HG03520 (cell line): ENCODE data around the gene TIPARP.
"Not testable (repeated sequence)": the region's sequence is repeated elsewhere in the genome, so short reads cannot be mapped to it uniquely, and the experiment has no call there.

Experiments used
- ATAC-seq: cut with Tn5 transposase; IDR thresholded peaks from one replicate; pipeline ENCODE4 v1.9.1; 2021; ENCODE audit warnings: mild to moderate bottlenecking, moderate library complexity; ENCODE audit not compliant: unreplicated experiment

Gene TIPARP

DNA sequence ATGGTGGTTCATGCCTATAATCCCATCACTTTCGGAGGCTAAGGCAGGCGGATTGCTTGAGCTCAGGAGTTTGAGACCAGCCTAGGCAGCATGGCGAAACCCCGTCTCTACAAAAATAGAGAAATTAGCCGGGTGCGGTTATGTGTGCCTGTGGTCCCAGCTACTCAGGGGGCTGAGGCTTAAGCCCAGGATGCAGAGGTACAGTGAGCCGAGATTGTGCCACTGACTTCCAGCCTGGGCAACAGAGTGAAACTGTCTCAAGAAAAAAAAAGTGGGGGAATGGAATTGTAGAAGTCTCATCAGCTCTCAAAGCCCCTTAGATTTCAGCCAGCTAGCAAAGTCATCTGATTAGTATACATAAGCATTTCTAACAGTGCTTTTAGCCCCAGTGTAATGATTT is 33.2 kb downstream of the TIPARP start:
- no peak for ATAC-seq

DNA sequence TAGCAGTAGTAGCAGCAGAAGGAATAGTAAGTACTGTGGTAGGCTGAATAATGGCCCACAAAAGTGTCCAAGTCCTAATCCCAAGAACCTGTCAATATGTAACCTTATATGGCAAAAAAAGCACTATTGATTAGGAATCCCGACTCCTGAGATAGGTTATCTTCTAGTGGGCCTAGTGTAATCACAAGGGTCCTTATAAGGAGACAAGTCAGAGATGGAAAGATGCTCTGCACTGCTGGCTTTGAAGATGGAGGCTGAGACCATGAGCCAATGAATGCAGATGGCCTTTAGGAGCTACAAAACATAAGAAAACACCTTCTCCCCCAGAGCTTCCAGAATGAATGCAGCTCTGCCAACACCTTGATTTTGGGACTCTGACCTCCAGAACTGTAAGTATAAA is 36.0 kb downstream of the TIPARP start:
- ATAC-seq: no peak

DNA sequence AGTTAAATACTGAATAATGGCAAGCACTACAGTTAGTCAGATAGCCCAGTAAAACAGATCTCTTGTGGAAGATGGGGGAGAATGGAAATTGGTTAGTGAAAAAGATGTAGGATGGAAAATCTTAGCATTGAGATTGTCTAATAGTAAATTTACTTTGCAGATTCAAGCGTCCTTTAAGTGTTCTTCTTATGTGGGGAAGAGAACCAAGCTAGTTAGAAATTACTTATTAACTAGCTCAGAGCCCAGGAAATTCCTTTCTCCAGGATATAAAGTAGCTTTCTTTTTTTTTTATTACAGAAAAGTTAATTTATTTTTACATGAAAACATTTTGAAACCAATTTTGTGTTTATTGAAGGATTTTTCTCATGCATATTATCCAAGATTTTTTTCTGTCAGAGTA is 36.7 kb downstream of the TIPARP start:
- no peak for ATAC-seq

DNA sequence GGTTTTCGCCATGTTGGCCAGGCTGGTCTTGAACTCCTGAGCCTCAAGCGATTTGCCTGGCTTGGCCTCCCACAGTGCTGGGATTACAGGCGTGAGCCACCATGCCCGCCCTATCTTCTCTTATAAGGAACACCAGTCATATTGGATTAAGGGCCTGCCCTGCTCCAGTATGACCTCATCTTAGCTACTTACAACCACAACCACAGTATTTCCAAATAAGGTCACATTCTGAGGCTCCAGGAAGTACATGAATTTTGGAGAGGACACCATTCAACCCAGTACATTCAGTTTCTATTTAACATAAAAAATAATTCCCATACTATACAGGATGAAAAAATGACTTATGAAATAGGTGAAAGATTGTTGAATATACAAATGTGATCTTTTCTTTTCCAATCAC is 37.6 kb downstream of the TIPARP start:
- peak; percentile 80 for ATAC-seq

DNA sequence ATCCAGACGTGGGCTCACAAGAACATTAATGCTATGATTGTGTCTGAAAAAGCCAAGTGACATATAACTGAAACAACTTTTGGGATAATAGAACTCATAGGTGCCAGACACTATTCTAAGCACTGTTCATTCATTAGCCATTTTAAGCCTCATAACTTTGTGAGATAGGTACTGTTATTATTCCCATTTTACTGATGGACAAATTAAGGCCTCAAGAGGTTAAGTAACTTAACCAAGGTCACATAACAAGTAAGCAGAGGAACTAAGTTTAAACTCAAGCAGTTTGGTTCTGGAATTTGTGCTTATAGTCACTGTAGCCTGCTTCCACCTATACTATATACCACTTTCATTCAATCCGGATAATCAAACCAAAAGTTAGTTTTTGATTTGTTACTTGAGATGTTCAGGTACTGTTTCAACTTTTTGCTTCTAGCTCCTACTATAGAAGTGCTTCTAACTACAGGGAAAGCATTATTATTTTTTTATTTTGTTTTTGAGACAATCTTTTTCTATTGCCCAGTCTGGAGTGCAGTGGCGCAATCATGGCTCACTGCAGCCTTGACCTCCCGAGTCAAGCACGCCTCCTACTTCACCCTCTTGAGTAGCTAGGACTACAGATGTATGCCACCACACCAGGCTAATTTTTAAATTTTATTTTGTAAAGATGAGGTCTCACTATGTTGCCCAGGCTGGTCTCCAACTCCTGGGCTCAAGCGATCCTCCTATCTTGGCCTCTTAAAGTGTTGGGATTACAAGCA is 41.9 kb downstream of the TIPARP start:
- ATAC-seq: no peak

DNA sequence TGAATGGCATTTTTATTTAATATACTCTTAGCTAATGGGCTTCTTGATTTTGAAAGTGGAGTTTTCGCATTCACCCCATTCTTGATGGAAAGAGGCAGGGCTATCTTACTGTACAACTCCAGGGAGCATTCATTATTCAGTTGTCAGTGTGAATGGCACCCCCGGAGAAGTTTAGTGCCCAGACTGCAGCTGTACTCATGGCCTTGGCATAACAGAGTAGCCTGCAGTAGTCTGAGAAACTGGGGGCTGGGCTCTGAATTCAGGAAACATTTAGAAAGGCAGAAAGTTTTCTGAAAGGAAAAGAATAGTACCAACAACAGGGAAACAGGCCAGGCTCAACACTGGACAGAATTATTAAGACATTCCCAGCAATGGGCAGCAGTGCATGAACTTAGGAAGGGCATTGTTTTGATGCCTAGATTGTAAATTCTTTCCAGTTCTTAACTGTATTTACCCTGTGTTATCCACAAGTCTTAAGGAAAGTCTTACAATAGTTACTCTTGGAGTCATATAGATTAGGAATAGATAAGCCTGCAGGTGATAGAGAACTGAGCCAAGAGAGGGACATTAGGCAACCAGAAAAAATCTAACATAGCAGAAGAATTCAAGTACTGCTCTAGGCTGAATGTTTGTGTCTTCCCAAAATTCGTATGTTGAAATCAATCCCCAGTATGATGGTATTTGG is 44.4 kb downstream of the TIPARP start:
- no peak for ATAC-seq

DNA sequence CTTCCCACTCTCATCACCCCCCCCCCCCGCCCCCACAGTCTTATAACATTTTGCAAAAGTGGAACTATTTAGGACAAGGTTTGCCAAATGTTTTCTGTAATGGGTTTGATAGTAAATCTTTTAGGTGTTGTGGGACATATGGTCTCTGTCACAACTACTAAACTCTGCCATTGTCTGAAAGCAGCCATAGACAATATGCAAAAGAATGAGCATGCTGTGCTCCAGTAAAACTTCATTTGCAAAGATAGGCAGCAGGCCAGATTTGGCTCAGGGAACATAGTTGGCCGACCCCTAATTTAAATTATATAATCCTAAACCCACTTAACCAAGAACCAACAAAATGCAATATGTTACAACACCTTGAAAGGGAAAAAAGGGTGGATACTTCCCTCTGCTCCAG is 46.4 kb downstream of the TIPARP start:
- no peak for ATAC-seq

DNA sequence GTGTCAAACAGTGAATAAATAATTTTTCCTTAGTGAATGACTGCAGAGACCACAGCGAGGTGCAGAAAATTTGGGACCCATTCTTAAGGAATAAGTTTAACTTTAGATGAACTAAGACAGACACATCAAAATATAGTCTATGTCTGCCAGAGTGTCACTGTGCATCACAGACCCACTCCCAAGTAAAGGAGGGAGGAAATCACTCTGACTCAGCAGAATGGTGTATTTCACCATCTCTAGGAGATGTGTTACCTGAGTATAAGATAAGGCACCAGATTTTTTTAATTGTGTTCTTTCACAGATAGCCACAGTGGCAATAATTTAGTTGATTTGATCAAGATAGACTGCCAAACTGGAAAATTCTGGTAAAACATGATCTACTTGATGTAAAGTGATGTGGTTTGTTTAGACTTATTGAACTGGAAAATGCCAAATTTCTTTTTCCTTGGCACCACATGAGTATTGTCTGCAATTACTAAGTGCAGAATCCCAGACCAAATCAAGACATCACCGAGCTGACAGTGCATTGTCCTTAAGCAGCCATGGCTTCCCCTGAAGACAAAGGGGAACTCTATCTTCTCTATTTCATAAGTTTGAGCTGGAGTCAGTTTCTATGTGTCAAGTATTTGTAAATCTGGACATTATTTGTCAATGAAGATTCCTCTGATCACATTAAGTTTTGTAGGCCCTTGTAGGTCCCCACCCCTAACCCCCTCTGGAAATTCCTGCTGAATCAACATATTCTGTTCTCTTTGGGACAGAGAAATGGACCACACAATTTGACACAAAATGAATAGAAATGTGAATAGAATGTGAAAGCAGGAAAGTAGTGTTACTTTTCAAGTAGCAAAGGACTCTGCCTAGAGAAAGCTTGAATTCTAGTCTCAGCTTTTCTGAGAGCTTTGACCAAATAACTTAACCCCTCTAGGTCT is 47.6 kb downstream of the TIPARP start:
- no peak for ATAC-seq

DNA sequence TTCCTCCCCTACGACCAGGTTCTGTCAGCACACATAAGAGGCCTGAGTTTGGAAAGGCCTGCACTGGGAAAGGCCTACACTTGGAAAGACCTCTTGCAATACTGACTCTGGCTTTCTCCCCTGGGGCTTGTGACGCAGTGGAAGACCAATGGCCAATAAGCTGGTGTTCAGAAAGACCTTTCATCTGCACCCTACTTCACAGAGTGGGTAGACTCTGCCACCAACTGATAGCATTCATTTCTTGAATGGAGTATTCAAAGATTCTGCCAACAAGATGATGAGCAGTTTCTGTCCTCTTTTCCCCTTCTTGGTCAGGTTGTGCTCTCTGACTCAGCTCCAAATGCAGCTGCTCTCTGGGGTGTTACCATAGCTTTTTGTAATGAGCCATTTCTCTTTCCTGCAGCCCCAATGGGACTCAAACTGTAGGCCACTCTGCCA is 48.8 kb downstream of the TIPARP start:
- no peak for ATAC-seq

DNA sequence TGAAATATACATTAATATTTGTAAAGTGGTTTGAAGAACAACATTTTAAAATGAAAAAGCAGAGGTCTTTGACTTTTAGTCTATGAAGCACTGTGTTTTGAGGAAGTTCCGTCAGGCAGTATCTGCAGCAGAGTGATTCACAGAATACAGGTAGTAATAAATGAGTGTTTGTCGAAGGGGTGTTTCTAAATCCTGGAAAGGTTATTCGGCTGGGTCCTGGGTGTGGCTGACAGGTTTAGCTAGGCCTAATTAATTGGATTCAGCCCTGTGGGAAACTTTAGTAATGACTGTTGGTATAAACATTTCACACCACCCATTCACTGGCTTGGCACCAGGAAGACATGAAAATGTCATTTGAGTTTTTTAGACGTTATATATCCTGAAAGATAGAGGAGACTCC is 51.3 kb downstream of the TIPARP start:
- no peak for ATAC-seq

DNA sequence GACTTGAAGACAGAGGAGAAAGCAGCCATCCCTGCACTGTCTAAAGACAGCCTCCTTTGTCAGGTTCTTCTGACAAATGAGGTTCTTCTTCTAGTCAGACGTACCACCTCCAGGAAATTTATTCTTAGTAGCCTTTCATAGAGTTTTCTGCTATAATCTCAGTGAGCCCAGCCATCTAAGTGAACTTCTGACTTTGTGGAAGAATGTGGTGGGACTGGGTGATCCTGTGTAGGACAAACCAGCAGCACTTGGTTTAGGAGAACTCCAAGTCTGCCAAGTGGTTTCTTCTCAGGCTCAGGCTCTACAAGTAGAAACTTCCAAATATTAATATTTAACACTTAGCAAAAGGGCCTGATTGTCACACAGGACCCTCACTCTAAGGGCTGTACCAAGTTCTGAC is 52.1 kb downstream of the TIPARP start:
- ATAC-seq: no peak

DNA sequence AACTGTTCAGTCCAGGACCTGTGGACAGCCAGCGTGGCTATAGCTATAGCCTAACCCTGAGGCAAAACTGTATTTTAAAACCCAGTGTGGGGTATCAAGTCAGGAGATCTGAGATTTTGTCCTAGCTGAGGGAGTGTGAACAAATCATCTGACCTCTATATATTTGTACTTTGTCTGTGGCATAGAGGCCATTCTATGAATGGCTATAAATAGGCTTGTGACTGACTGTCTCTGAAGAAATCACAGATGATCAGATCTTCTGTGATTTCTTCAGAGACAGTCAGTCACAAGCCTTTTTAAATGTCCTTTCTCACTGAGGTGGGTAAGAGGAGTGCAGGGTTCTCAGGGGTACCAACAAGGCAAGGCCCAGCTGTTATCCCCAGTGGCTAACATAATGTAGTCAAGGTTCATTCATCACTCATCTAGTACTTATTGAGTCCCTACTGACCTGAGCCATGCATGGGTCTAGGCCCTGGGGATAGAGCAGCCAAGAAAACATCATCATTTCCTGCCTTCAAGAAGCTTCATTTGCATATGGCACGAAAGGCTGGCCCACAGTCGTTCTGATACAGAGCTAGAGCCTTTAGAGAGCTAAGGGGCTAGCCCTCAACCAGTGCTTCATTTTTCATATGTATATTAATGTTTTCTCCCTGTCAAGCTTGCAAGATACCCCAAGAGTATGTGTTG is 53.3 kb downstream of the TIPARP start:
- peak; percentile 92 for ATAC-seq

DNA sequence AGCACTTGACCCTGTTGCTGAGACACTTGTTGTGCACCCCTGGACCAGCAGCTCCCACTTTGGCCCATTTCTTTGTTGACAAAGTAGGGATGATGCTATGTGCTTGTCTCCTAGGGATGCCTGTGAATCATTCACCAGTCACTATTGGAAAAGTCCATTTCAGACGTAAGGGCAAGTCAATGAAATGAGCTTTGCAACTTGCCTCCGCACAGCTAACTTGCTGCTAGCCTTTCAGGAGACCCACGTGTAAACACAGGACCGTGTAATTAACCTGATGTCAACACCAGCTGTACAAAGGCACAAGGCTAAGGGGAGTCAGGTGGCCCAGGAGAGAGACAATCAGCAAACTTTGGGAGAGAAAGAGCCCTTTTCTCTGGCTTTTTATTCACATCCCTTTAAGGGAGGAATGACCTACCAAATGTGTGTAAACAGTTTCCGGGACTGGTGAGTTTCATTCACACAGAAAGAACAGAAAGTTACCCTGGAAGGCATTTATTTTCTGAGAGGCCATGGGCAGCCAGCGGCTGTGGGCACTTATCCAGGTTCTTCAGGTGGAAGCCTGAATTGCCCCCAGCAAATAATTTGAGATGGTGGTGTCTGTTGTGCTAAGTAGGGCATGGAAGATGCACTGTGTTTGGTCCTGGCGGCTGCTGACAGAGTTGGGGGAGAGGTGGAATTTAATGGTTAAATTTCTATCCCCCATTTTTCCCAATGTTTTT is 54.0 kb downstream of the TIPARP start:
- ATAC-seq: no peak

DNA sequence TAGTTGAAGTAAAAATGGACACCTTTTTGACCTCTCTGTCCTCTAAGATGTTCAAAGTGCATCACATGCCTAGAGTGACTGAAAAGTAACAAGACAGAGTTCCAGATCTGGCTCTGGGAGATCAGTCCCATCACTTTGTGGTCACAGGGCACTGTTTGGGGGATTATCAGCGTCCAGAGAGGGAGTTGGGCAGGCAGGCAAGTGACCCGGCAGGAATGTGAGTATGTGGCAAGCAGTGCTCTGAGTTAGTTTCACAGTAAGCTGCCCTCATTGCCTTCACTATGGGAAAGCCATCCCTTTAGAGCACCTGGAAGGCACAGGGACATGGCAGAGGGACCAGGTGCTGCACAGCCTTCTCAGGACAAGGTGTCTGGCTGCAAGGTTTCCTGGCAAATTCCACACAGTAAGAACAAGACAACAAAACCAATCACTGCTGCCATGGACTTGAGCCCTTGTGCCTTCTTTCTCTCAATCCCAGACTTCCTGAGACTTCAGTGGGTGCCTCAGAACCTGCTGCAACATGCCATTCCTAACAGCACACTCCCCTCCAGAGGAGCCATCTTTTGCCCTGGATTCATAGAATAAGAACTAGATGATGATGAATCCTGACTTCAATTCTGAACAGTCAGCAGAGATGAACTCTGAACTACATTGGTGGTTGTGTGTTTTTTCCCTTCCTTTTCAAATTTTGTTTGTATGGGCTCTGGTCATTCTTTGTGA is 55.2 kb downstream of the TIPARP start:
- no peak for ATAC-seq

DNA sequence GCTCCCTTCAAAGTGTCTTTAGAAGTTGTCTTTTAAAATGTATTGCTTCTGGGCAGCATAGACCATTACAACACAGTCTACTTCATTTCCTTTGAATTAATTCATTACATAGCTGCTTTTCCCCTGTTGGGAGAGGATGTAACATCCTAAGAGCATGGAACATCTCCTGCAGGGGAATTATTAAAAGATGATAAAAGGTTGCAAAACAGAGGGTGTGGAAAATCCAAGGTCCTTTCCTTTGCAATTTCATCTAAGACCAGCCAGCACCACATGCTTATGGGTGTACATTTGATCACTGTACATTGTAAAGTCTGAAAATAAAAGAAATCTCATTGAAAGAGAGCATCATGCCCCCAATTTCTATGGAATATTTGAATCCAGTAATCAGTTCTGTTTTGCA is 57.4 kb downstream of the TIPARP start:
- no peak for ATAC-seq

DNA sequence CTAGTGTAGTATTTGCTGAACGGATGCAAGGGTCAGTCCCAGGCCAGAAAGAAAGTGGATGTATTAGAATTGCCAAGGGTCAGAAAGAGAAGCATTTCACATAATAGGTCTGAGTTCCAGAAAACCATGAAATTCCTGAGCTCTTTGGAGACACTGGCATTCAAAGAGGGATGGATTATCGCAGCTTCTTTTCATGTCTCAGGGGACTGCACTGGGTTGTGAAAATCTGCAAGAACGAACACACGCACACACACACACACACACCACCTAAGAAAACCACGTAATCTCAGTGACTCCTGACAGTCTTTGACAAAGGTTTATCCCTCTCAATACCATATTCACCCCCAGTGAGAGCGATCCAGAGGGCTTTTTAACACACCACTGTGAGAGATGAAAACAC is 57.9 kb downstream of the TIPARP start:
- no peak for ATAC-seq

DNA sequence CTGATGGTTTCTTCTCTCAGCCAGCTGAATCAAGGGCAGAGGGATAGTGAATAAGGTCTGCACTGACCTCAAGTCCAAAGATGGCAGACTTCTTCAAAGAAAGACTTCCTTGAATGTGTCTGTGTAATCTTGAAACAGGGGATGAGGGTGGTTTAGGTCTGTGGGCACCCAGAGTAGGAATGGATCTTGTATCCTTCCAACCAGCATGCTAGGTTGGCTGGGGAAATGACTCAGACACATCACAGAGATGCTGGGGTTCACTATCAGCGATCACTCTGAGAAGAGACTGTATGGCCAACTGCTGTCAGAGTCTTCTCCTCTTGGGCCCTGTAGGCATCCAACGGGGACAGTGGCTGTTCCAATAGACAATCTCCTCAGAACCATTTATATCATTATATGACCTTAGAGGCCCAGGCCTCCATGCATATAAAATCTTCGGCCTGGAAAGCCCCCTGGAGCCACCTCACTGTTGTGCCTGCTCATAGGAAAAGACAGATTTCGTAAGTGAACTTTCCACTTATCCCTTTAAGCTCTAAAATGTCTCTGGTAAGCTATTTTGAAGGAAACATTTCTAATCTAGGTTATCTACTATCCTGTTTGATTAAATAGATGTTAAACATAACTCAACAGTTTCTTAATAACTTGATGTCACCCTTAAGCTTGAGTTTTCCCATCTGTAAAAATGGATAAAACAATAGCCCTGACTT is 58.5 kb downstream of the TIPARP start:
- ATAC-seq: no peak

DNA sequence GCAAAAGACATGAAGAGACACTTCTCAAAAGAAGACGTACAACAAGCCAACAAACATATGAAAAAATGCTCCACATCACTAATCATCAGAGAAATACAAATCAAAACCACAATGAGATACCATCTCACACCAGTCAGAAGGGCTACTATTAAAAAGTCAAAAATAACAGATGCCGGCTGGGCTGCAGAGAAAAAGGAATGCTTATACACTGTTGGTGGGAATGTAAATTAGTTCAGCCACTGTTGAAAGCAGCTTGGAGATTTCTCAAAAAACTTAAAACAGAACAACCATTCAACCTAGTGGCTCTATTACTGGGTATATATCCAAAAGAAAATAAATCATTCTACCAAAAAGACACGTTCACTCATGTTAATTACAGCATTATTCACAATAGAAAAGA is 60.3 kb downstream of the TIPARP start:
- ATAC-seq: not testable (repeated sequence)

DNA sequence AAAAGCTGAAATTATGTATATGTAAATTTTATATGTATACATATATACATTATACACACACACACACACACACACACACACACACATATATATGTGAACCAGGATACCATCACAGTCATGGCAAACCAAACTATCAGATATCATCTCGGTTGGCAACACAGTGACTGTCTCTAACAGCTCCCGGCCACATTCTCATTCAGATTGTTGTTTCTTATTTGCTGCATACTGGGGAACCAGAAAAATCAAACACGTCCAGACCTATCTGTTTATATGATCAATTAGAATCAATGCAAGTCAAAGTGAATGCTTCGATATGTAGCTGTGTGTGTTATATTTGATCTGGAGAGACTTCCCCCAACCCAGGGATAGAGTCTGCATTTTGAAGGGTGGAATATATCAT is 61.1 kb downstream of the TIPARP start:
- ATAC-seq: no peak
